Inflammatory macrophage (primary cell): Measurements from ENCODE around the gene CFAP69.

Source experiments
- DNase-seq, 2 donors: peaks; one replicate each; pipeline ENCODE4 v3.0.0-alpha.2; 2020 to 2022
- total RNA-seq, 18 experiments: gene quantifications; one replicate each; lab custom pipeline; 2026; ENCODE audit warnings: mixed read lengths in 6 of 18, inconsistent platforms in 2 of 18; lab: John Stamatoyannopoulos, UW

Gene CFAP69
- 0 to 0.46 (median 0.10) reads per million in 18 experiments for total RNA-seq

- DNase-seq: peak; percentile 72 to 84
These were observed at the start of gene CFAP69 for GRCh38 chr7:90244909-90245851. Gene CFAP69, plus strand, starts transcription at chr7:90245174. Its CDS starts 251 bp downstream, at chr7:90245425.

GRCh38 chr7:90201500-90202195 is 43.3 kb upstream of the CFAP69 start:
- DNase-seq: no peak

GRCh38 chr7:90207956-90208355 is 37.0 kb upstream of the CFAP69 start:
- no peak for DNase-seq

- no peak for DNase-seq
These were observed 35.2 kb upstream of the CFAP69 start for GRCh38 chr7:90209776-90210175.

GRCh38 chr7:90210475-90210874 is 34.5 kb upstream of the CFAP69 start:
- no peak for DNase-seq

GRCh38 chr7:90210981-90211380 is 34.0 kb upstream of the CFAP69 start:
- no peak for DNase-seq

GRCh38 chr7:90211391-90212148 is 33.4 kb upstream of the CFAP69 start, which contains the start of gene STEAP2:
Gene STEAP2, plus strand, starts transcription at chr7:90211740. Its CDS starts 13,343 bp downstream, at chr7:90225083.
- peak in 1 of 2 donors; percentile 45 for DNase-seq

GRCh38 chr7:90212149-90212495 is 32.9 kb upstream of the CFAP69 start:
- no peak for DNase-seq

- DNase-seq: no peak
These were observed 31.5 kb upstream of the CFAP69 start for GRCh38 chr7:90213521-90213920.

GRCh38 chr7:90216080-90216674 is 28.8 kb upstream of the CFAP69 start:
- DNase-seq: no peak

- DNase-seq: no peak
These were observed 28.2 kb upstream of the CFAP69 start for GRCh38 chr7:90216771-90217170.

GRCh38 chr7:90222390-90222789 is 22.6 kb upstream of the CFAP69 start:
- no peak for DNase-seq

GRCh38 chr7:90222811-90223725 is 21.9 kb upstream of the CFAP69 start:
- no peak for DNase-seq

GRCh38 chr7:90224195-90224594 is 20.8 kb upstream of the CFAP69 start:
- DNase-seq: no peak

- DNase-seq: no peak
These were observed 19.8 kb upstream of the CFAP69 start for GRCh38 chr7:90225181-90225580.

GRCh38 chr7:90225601-90226000 is 19.4 kb upstream of the CFAP69 start:
- no peak for DNase-seq

- DNase-seq: no peak
These were observed 17.7 kb upstream of the CFAP69 start for GRCh38 chr7:90227259-90227658.

- DNase-seq: no peak
These were observed 15.3 kb upstream of the CFAP69 start for GRCh38 chr7:90229682-90230081.

GRCh38 chr7:90230834-90231233 is 14.1 kb upstream of the CFAP69 start:
- DNase-seq: no peak

GRCh38 chr7:90231304-90231703 is 13.7 kb upstream of the CFAP69 start:
- no peak for DNase-seq

GRCh38 chr7:90232430-90232829 is 12.5 kb upstream of the CFAP69 start:
- no peak for DNase-seq
